ENCODE data around the gene TSPAN4. TPM values are rescaled to one million over a fixed set of nuclear protein-coding genes. Genes with fewer than 3 reads are reported as not detected.

The TSPAN4 gene, protein sequence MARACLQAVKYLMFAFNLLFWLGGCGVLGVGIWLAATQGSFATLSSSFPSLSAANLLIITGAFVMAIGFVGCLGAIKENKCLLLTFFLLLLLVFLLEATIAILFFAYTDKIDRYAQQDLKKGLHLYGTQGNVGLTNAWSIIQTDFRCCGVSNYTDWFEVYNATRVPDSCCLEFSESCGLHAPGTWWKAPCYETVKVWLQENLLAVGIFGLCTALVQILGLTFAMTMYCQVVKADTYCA
- total RNA-seq = 143 and 195 TPM in 2 replicates

DNA sequence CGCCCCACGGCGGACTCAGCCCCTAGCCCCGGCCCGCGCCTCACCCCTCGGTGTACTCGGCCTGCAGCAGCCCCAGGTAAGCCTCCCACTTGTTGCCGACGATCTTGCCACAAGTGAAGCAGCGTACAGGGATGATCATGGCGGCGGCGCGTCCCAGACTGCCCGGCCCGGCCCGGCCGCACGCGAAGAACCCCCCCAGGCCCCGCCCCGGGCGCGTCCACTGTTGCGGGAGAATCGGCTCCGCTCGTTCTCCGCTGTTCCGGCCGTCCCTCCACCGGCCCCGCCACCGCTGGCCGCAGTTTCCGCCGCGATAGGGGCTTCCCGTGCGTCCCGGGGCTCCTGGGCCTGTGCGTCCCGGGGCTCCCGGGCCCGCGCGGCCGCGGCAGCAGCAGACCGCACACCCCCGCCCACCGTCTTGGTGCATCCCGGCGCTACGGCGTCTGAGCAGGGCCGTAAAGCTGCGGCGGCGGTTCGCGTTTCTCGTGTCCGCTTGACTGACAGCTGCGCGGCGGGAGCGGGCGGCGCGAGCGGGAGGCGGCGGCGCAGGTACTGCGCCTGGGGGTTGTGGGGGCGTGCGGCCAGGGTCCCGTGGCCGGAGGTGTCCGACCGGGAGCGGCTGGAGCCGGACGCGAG lies at the start of gene TSPAN4, which contains the start of gene POLR2L:
TSPAN4 (plus strand) TSS at position 483 of the 633 bp plus-strand sequence. CDS start 7,453 bp downstream, outside the sequence.
POLR2L (minus strand) TSS at position 160 of the 633 bp plus-strand sequence; CDS start at position 139, 21 bp downstream.

DNA sequence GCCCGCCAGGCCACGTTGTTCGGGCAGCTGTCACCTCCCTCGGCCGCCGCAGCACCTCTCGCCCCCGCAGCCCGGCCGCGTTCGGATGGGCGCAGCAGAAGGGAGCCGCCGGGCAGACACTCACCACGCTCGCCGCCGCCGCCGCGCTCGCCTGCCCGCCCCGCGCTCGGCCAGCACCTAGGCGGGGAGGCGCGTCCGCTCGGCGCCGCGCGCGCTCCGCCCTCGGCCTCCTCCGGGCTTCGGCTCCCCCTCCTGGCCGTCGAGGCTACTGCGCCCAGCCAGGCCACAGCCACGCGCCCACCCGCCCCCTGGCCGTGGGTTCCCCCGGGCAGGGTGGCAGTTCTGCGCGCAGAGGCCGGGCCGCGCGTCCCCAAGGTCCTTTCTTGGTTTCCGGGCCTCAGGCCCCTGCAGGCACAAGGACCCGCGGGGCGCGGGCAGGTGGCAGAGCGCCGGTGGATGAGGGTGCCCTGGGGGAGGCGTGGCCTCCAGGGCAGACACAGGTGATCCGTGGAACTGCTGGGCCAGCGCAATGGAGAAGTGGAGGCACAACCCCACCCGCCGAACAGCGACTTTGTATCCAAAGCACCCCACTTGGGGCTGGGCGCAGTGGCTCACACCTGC lies 44.4 kb upstream of the TSPAN4 start, which contains the start of gene SLC25A22:
SLC25A22 (minus strand) TSS at position 189 of the 621 bp plus-strand sequence. CDS start 3,275 bp downstream, outside the sequence.

DNA sequence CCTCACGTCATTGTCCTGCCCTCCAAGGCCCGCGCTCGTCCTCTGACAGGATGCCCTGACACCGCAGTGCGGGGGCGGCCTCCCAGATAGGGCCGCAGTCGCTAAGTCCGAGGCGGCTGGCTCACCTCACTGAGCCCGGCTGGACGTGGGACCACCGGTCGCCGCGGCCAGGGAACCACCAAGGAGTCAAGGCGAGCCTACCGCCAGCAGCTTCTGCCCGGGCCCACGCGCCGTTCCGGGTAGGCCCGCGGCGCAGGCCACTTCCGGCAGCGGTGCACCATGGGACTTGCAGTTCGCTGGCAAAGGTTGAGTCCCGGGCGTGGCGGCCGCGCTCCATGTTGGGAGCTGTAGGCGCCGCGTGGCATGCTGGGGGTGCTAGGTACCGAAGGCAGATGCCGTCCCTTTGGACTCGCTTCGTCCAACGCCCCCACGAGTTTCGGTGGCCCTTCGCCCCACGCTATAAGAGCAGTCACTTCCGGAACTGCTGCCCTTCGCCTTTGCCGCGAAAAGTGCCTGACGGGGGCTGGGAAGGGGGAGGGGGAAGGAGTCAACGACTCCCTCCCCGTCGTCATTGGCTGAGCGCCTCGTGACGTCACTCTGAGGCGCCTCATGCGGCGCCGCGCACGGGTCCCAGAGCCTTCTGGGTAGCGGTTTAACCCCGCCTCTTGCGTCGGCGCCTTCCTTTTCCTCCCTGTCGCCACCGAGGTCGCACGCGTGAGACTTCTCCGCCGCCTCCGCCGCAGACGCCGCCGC lies 33.2 kb upstream of the TSPAN4 start, which contains the start of gene RPLP2:
RPLP2 (plus strand) TSS at position 681 of the 753 bp plus-strand sequence. CDS start 268 bp downstream, outside the sequence.

DNA sequence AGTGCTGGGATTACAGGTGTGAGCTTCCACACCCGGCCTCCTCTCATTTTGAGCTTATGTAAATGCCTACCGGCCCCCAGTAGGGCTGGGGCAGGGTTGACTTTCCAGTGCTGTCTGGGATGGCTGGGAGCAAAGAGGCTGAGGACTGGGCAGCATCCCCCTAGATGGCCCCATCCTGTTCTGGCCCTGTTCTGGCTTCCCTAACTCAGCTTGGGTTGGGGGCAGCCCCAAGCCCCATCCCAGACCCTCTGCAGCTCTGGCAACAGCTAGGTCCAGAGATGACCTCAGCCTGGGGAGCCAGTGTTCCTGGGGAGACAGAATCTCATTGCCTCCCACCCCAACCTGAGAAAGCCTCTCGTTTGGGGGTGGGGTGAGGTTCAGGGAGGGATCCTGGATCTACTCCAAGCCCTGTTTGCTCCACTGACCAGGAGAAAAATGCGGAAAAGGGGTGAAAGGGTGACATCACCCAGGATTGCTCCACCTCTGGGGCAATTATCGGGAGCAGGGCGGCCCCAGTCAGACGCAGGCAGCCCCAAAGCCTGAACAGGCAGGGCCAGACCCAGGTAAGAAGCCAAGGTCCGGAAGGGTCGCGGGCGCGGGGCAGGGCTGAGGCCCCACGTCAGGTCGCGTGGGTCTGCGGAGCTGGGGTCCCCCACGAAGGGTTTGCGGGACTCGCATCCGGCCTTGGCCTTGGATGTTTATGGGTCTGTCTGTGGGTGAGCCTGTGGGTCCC lies 24.1 kb upstream of the TSPAN4 start, which contains the start of gene PNPLA2:
PNPLA2 (plus strand) TSS at position 519 of the 733 bp plus-strand sequence. CDS start 805 bp downstream, outside the sequence.

DNA sequence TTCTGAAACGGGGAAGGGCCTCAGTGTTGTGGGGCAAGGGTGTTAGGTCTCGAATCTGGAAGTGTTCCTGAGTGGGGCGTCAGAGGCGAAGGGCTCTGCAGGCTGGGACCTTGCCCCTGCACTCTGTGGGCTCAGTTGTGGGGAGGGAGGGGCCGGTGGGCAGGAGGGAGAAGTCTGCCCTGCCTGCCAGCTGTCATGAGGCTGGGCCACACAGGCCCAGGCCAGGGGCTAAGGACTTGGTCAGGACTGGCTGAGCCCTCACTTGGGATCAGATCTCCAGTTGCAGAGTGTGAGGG lies 14.8 kb upstream of the TSPAN4 start, which contains the start of gene CRACR2B:
CRACR2B (plus strand) TSS at position 23 of the 296 bp plus-strand sequence. CDS start 689 bp downstream, outside the sequence.

DNA sequence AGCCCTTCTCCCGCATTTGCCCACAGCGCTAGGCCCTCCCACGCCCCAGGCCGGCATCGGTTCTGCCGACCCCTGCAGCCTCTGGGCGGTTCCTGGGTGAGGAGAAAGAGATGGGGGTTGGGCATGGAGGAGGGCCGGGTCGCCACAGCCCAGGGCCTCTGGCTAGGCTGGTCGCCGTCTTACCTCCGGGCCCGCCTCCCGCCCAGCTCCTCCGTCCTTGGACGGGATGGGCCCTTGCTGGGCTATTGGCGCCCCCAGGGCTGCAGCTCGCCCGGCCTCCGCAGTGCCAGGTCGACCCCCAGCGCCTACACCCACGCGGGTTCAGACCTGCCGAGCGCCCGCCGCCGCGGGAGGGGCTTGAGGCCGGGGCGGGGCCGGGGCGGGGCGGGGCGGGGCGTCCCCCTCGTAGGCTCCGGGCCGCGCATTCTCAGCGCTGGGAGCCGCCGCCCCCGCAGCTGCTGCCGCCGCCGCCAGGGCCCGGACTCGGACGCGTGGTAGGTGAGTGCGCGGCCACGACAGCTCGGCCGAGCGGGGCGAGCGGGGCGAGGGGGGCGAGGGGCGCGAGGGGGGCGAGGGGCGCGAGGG lies 10.0 kb upstream of the TSPAN4 start, which contains the start of gene CD151:
CD151 (plus strand) TSS at position 424 of the 585 bp plus-strand sequence. CDS start 3,118 bp downstream, outside the sequence.

DNA sequence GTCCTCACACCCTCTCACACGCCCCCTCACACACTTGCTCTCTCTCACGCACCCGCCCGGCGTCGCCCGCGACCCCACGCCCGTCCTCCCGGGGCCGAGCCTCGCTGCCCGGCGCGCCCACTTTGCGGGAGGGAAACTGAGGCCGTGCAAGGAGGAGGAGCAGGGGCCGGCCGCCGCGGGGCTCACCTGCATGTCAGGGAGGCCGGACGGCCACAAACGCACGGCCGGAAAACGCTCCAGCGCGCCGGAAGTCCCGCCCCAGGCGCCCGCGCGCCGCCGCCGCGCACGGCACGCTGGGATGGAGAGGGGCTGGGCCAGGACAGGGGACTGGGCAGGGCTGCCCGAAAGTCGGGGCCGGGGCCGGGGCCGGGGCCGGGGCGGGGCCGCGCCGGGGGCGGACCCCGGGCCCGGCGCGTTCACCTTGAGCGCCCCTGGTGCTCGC lies 68.0 kb downstream of the TSPAN4 start, which contains the start of gene CHID1:
CHID1 (minus strand) TSS at position 222 of the 442 bp plus-strand sequence. CDS start 5,994 bp downstream, outside the sequence.

Small RNAs within 50 kb of the gene (small RNA-seq; reads per million reads assigned to genes)
- not detected for gene SNORA52

Other genes starting within 250 kb of the TSPAN4 start
- gene IRF7, start 226.9 kb upstream of the TSPAN4 start, total RNA-seq = 5.1 and 6.1 TPM in 2 replicates
- gene CDHR5, start 217.9 kb upstream of the TSPAN4 start, total RNA-seq = not detected in 2 replicates
- gene SCT, start 215.7 kb upstream of the TSPAN4 start, total RNA-seq = not detected in 2 replicates
- under 0.01 TPM in 1 of 2 replicates, not detected in the other for gene DRD4, start 205.6 kb upstream of the TSPAN4 start, total RNA-seq
- gene DEAF1, start 147.6 kb upstream of the TSPAN4 start, total RNA-seq = 36.0 and 47.8 TPM in 2 replicates
- 9.9 and 10.9 TPM in 2 replicates for gene TMEM80, start 147.0 kb upstream of the TSPAN4 start, total RNA-seq
- 24.4 and 33.1 TPM in 2 replicates for gene EPS8L2, start 136.6 kb upstream of the TSPAN4 start, total RNA-seq
- 123 and 139 TPM in 2 replicates for gene TALDO1, start 95.4 kb upstream of the TSPAN4 start, total RNA-seq
- 45.0 and 48.1 TPM in 2 replicates for gene GATD1, start 65.4 kb upstream of the TSPAN4 start, total RNA-seq
- 0.37 and 2.2 TPM in 2 replicates for gene CEND1, start 52.8 kb upstream of the TSPAN4 start, total RNA-seq
- 16.5 and 25.6 TPM in 2 replicates for gene SLC25A22, start 44.6 kb upstream of the TSPAN4 start, total RNA-seq
- 4.4 and 7.2 TPM in 2 replicates for gene PIDD1, start 37.6 kb upstream of the TSPAN4 start, total RNA-seq
- 206 and 432 TPM in 2 replicates for gene RPLP2, start 32.9 kb upstream of the TSPAN4 start, total RNA-seq
- gene PNPLA2, start 23.9 kb upstream of the TSPAN4 start, total RNA-seq = 29.8 and 34.0 TPM in 2 replicates
- gene CRACR2B, start 14.9 kb upstream of the TSPAN4 start, total RNA-seq = 0.37 and 0.78 TPM in 2 replicates
- 188 and 225 TPM in 2 replicates for gene CD151, start 9.9 kb upstream of the TSPAN4 start, total RNA-seq
- gene POLR2L, start 323 bp upstream of the TSPAN4 start, total RNA-seq = 122 and 125 TPM in 2 replicates
- 42.8 and 43.4 TPM in 2 replicates for gene CHID1, start 68.0 kb downstream of the TSPAN4 start, total RNA-seq
- 46.7 and 54.3 TPM in 2 replicates for gene AP2A2, start 83.0 kb downstream of the TSPAN4 start, total RNA-seq
- gene MUC6, start 193.9 kb downstream of the TSPAN4 start, total RNA-seq = not detected in 2 replicates
- gene MUC2, start 232.0 kb downstream of the TSPAN4 start, total RNA-seq = not detected in 2 replicates

All from subcutaneous preadipocyte (primary cell).